ENCODE measurements around the gene SPTBN2. TPM values are rescaled to one million over a fixed set of nuclear protein-coding genes. Genes with fewer than 3 reads are reported as not detected.

Gene SPTBN2
- total RNA-seq, 1 experiment from 2014 or later: 40.7 TPM

GRCh38 chr11:66683877-66684276 lies 45.1 kb downstream of the SPTBN2 start:
- no peak overlapping the region for H3K27ac Mint-ChIP-seq
- POLR2A ChIA-PET: no interaction called here
- no peak for DNase-seq (ENCODE audit: low spot score)
- TF ChIP-seq E2F1 (CRISPR knock-in tag; IDR thresholded peaks at IDR 0.05) (no peak), ZSCAN18 (CRISPR knock-in tag; IDR thresholded peaks at IDR 0.05) (no peak), ZNF512 (CRISPR knock-in tag; IDR thresholded peaks at IDR 0.05; ENCODE audit: borderline replicate concordance) (no peak), ZNF317 (CRISPR knock-in tag; IDR thresholded peaks at IDR 0.05; ENCODE audit: borderline replicate concordance, low read depth) (no peak), ATF3 (CRISPR knock-in tag; conservative IDR thresholded peaks at IDR 0.05) (no peak), RELA (CRISPR knock-in tag; IDR thresholded peaks at IDR 0.05; ENCODE audit: borderline replicate concordance) (no peak), AR (CRISPR knock-in tag; IDR thresholded peaks at IDR 0.05) (no peak), ETV6 (CRISPR knock-in tag; IDR thresholded peaks at IDR 0.05) (no peak)
- no peaks in the 10 kb centered on the region for H3K27me3 Mint-ChIP-seq (ENCODE audit: low read depth)
- H3K9me3 Mint-ChIP-seq: no peaks in the 10 kb centered on the region
- no peak overlapping the region for H3K4me3 Mint-ChIP-seq
- ATAC-seq: no peak
- peaks cover 5% of the 10 kb centered on the region for H3K4me1 Mint-ChIP-seq
- H3K36me3 Mint-ChIP-seq: peaks cover 4% of the 10 kb centered on the region; the same call in 1 of the 2 replicates
- CTCF ChIA-PET: interaction anchor here (0.7 kb wide), 1 partner anchor 11 kb away, joined by 3 read pairs; no protein-coding TSS in a partner anchor

GRCh38 chr11:66680966-66681645 lies 47.9 kb downstream of the SPTBN2 start:
- no peaks in the 10 kb centered on the region for H3K9me3 Mint-ChIP-seq
- peaks cover 13% of the 10 kb centered on the region for H3K36me3 Mint-ChIP-seq
- peaks cover 18% of the 10 kb centered on the region for H3K4me1 Mint-ChIP-seq
- DNase-seq (ENCODE audit: low spot score) (no peak), ATAC-seq (no peak)
- H3K27me3 Mint-ChIP-seq (ENCODE audit: low read depth): no peaks in the 10 kb centered on the region
- no peak overlapping the region for H3K4me3 Mint-ChIP-seq
- no peak for TF ChIP-seq CREB1 (CRISPR knock-in tag; IDR thresholded peaks at IDR 0.05)
- no peak for TF ChIP-seq PRRX2 (CRISPR knock-in tag; IDR thresholded peaks at IDR 0.05)
- TF ChIP-seq MLX (CRISPR knock-in tag; IDR thresholded peaks at IDR 0.05): no peak
- no peak for TF ChIP-seq USF2 (CRISPR knock-in tag; IDR thresholded peaks at IDR 0.05)
- no peak for TF ChIP-seq GTF2I (CRISPR knock-in tag; conservative IDR thresholded peaks at IDR 0.05)
- no peak for TF ChIP-seq KAT7 (CRISPR knock-in tag; IDR thresholded peaks at IDR 0.05; ENCODE audit: borderline replicate concordance)
- no peak for TF ChIP-seq FOXP1 (CRISPR knock-in tag; IDR thresholded peaks at IDR 0.05; ENCODE audit: borderline replicate concordance)
- no peak for TF ChIP-seq NR1H2 (CRISPR knock-in tag; IDR thresholded peaks at IDR 0.05)
- TF ChIP-seq USF1 (CRISPR knock-in tag; IDR thresholded peaks at IDR 0.05): no peak
- TF ChIP-seq JAZF1 (CRISPR knock-in tag; IDR thresholded peaks at IDR 0.05): no peak
- CTCF ChIA-PET: interaction anchor here (1.3 kb wide), 1 partner anchor 190 kb away, joined by 4 read pairs; no protein-coding TSS in a partner anchor
- H3K27ac Mint-ChIP-seq: no peak overlapping the region
- POLR2A ChIA-PET: no interaction called here

Data from WTC11 (cell line).